Erythroblast (primary cell): ENCODE results near the gene RERE.

Source experiments
- GATA1 ChIP-seq: IDR thresholded peaks from 2 replicates; pipeline ENCODE4 v1.6.1; 2011; ENCODE audit warnings: low read depth, mild to moderate bottlenecking, control low read depth, low read length, moderate library complexity
- POLR2A ChIP-seq: IDR thresholded peaks from 2 replicates; pipeline ENCODE4 v1.6.1; 2011; ENCODE audit warnings: mild to moderate bottlenecking, low read length

DNA sequence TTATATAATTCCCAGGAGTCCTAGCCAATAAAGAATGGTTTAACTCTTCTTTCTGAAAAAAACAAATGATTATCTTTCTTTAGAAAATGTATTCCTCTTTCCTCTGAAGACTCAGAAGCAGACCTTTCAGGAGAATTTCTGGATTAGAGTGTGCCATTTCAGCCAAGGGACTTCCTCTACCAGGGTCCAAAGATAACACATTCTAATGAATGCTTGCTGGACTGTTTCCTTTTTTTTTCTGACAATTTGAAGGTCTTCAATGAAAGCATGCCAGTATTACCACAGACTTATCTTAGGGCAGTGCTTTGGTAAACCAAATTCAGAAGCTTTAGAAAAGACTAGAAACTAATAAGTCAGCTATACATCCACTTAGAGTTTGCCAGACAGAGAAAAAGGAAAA lies 80.5 kb downstream of the RERE start:
- TF ChIP-seq POLR2A (no peak), GATA1 (no peak)
